HepG2 (cell line): Measurements from ENCODE around the gene P3H3. TPM values are rescaled to one million over a fixed set of nuclear protein-coding genes. Genes with fewer than 3 reads are reported as not detected.

Experiments used
- ATAC-seq: fragments of 200-7000 bp; cut with Tn5 transposase; 3 replicates; pipeline ENCODE4 v1.9.1; 2020; ENCODE audit warnings: mild to moderate bottlenecking, moderate library complexity
- BruUV-seq: library from RNA; stranded (reverse); fragments of 400-500 nt; replicated peaks from 2 replicates; lab custom pipeline; 2021; lab: Mats Ljungman, UMichigan
- CTCF ChIA-PET: fragments of 300-600 bp; formaldehyde crosslinking; extraction: SDS; loops from one replicate; lab custom pipeline; 2021; ENCODE audit warnings: low total read pairs, inconsistent platforms, low intra/inter-chr PET ratio; lab: Yijun Ruan, JAX
- POLR2A ChIA-PET: fragments of 350-600 bp; sonication (Branson Sonifier 250); formaldehyde crosslinking; loops from one replicate; lab custom pipeline; 2020; ENCODE audit warnings: antibody characterized with exemption, inconsistent platforms; lab: Yijun Ruan, JAX
- DNase-seq: peaks from one replicate; pipeline ENCODE4 v3.0.0-alpha.2; 2015; ENCODE audit warnings: low spot score
- FAIRE-seq: peaks from 3 replicates; lab custom pipeline; 2011; peaks lifted over from hg19 to GRCh38; lab: Jason Lieb, UNC
- H2AFZ ChIP-seq: one replicate; pipeline ENCODE4 v1.6.1; 2011; ENCODE audit warnings: low read length, inconsistent platforms
- H3K27ac ChIP-seq: fragments of 300-600 bp; 3 replicates; pipeline ENCODE4 v1.8.0; 2011; ENCODE audit warnings: mixed run types, mild to moderate bottlenecking, mixed read lengths, low read length, inconsistent platforms; ENCODE audit not compliant: insufficient read depth; ENCODE audit errors: extremely low read length
- H3K27me3 ChIP-seq, 2 experiments: fragments of 200-600 bp in 1 of 2; 2 replicates in 1 of 2; 3 replicates in 1 of 2; pipeline versions ENCODE4 v1.6.0 to v1.8.0; 2011; ENCODE audit warnings: low read length in 2 of 2, mild to moderate bottlenecking in 2 of 2, moderate library complexity in 2 of 2, inconsistent platforms in 1 of 2; ENCODE audit not compliant: insufficient read depth in 2 of 2, control insufficient read depth in 1 of 2
- H3K36me3 ChIP-seq, 2 experiments: fragments of 200-600 bp in 1 of 2; replicated peaks in 1 of 2; 2 replicates in 1 of 2; 3 replicates in 1 of 2; pipeline versions ENCODE4 v1.5.1 to v1.8.0; 2011; ENCODE audit warnings: low read length in 2 of 2, inconsistent platforms in 1 of 2; ENCODE audit not compliant: insufficient read depth in 2 of 2, control insufficient read depth in 1 of 2
- H3K4me1 ChIP-seq: 2 replicates; pipeline ENCODE4 v1.5.1; 2012; ENCODE audit warnings: low read length, inconsistent platforms; ENCODE audit not compliant: insufficient read depth
- H3K4me2 ChIP-seq: 2 replicates; pipeline ENCODE4 v1.6.0; 2011; ENCODE audit warnings: low read depth, low read length, inconsistent platforms
- H3K4me3 ChIP-seq, 3 experiments: fragments of 200-600 bp in 1 of 3; sonication (generic), shearing (Covaris generic) in 1 of 3; replicated peaks in 1 of 3; 2 replicates each; pipeline ENCODE4 v1.5.1; 2011 to 2016; ENCODE audit warnings: low read length in 3 of 3, inconsistent platforms in 2 of 3, low read depth in 2 of 3, mild to moderate bottlenecking in 2 of 3, control low read depth in 1 of 3, mixed read lengths in 1 of 3; ENCODE audit not compliant: insufficient read depth in 1 of 3
- H3K79me2 ChIP-seq: one replicate; pipeline ENCODE4 v1.6.1; 2011; ENCODE audit warnings: low read length, inconsistent platforms; ENCODE audit not compliant: insufficient read depth
- H3K9ac ChIP-seq: 2 replicates; pipeline ENCODE4 v1.6.0; 2011; ENCODE audit warnings: mild to moderate bottlenecking, low read depth, low read length, inconsistent platforms; ENCODE audit not compliant: insufficient read depth
- H3K9me3 ChIP-seq: 2 replicates; pipeline ENCODE4 v1.5.1; 2012; ENCODE audit warnings: mild to moderate bottlenecking, low read length
- H4K20me1 ChIP-seq: 2 replicates; pipeline ENCODE4 v1.6.0; 2011; ENCODE audit warnings: inconsistent platforms, mild to moderate bottlenecking, low read length, moderate library complexity; ENCODE audit not compliant: insufficient read depth
- CCAR2 ChIP-seq: fragments of 200-400 bp; formaldehyde crosslinking; optimal IDR thresholded peaks from 2 replicates; pipeline ENCODE3; 2018; ENCODE audit warnings: low read depth, mild to moderate bottlenecking, low read length, moderate library complexity
- DNMT1 ChIP-seq: sonication (generic); formaldehyde crosslinking; IDR thresholded peaks from 2 replicates; pipeline ENCODE4 v1.5.1; 2020; ENCODE audit warnings: mild to moderate bottlenecking, missing genetic modification reagents
- DZIP1 ChIP-seq: sonication (generic); formaldehyde crosslinking; IDR thresholded peaks from 2 replicates; pipeline ENCODE4 v1.5.0; 2020; ENCODE audit warnings: mild to moderate bottlenecking, missing genetic modification reagents
- ELF1 ChIP-seq: sonication (generic); formaldehyde crosslinking; IDR thresholded peaks from 2 replicates; pipeline ENCODE4 v1.4.0; 2020; ENCODE audit warnings: missing genetic modification reagents
- HNRNPUL1 ChIP-seq: fragments of 200-400 bp; formaldehyde crosslinking; IDR thresholded peaks from 2 replicates; pipeline ENCODE4 v1.6.1; 2017; ENCODE audit warnings: low read depth, mild to moderate bottlenecking, low read length, moderate library complexity
- HOXA3 ChIP-seq: sonication (generic); formaldehyde crosslinking; IDR thresholded peaks from 2 replicates; pipeline ENCODE4 v1.5.0; 2020; ENCODE audit warnings: missing genetic modification reagents
- NFE2L1 ChIP-seq: sonication (generic); formaldehyde crosslinking; IDR thresholded peaks from 2 replicates; pipeline ENCODE4 v1.4.0; 2020; ENCODE audit warnings: missing genetic modification reagents, mild to moderate bottlenecking, borderline replicate concordance
- NR2F6 ChIP-seq, 2 experiments: IDR thresholded peaks; 2 replicates each; pipeline ENCODE4 v1.6.1; 2016; ENCODE audit warnings: antibody characterized with exemption in 1 of 2, mild to moderate bottlenecking in 1 of 2
- NRL ChIP-seq: sonication (generic); formaldehyde crosslinking; IDR thresholded peaks from 2 replicates; pipeline ENCODE4 v1.5.0; 2020; ENCODE audit warnings: missing genetic modification reagents, mild to moderate bottlenecking, moderate library complexity, borderline replicate concordance
- POLR2G ChIP-seq: fragments of 200-400 bp; formaldehyde crosslinking; IDR thresholded peaks from 2 replicates; pipeline ENCODE4 v1.6.1; 2018; ENCODE audit warnings: mild to moderate bottlenecking, low read depth, low read length, moderate library complexity
- RFX5 ChIP-seq: IDR thresholded peaks from 2 replicates; pipeline ENCODE4 v1.6.1; 2011; ENCODE audit warnings: low read depth, low read length, improper control_type of control experiment
- TCF12 ChIP-seq, 2 experiments: fragments of 450-650 bp in 1 of 2; sonication (generic) in 1 of 2; formaldehyde crosslinking in 1 of 2; IDR thresholded peaks; 2 replicates each; pipeline versions ENCODE4 v1.6.1 to v1.8.0; 2017 to 2022; ENCODE audit warnings: antibody characterized with exemption in 1 of 2, mild to moderate bottlenecking in 1 of 2, missing genetic modification reagents in 1 of 2, moderate library complexity in 1 of 2
- ZBTB20 ChIP-seq: sonication (generic); formaldehyde crosslinking; IDR thresholded peaks from 2 replicates; pipeline ENCODE4 v1.8.1; 2023; ENCODE audit warnings: missing genetic modification reagents, low read depth, mild to moderate bottlenecking, borderline replicate concordance
- ZNF160 ChIP-seq: sonication (generic); formaldehyde crosslinking; IDR thresholded peaks from 2 replicates; pipeline ENCODE4 v1.8.0; 2022; ENCODE audit warnings: mild to moderate bottlenecking, inconsistent platforms, missing genetic modification reagents
- ZNF256 ChIP-seq: sonication (generic); formaldehyde crosslinking; conservative IDR thresholded peaks from 2 replicates; pipeline ENCODE4 v1.4.0; 2020; ENCODE audit warnings: missing genetic modification reagents
- ZNF761 ChIP-seq: sonication (generic); formaldehyde crosslinking; conservative IDR thresholded peaks from 2 replicates; pipeline ENCODE4 v1.4.0; 2020; ENCODE audit warnings: mild to moderate bottlenecking, missing genetic modification reagents
- WGBS: methylation state at CpG from one replicate; pipeline ENCODE4 v1.1.6; 2017; ENCODE audit warnings: low lambda C conversion rate; 5-methylcytosine and 5-hydroxymethylcytosine counted together
- in situ Hi-C: cut with HindIII; loops from 2 replicates; pipeline ENCODE4 v1.10.0; 2017; ENCODE audit warnings: low pct_unique_long_range_greater_than_20kb; ENCODE audit not compliant: extremely low pct_ligation_motif_present
- intact Hi-C: fragments of 100-400 bp; cut with micrococcal nuclease; formaldehyde crosslinking; loops from one replicate; pipeline ENCODE4 v1.10.0; 2022; ENCODE audit not compliant: unreplicated experiment
- polyA plus RNA-seq, 8 experiments: library from polyadenylated mRNA; depleted of rRNA in 3 of 8; stranded (reverse) in 7 of 8; unstranded in 1 of 8; fragments of >200 nt; fragmentation: Illumina TruSeq in 4 of 8; extraction: Trizol in 4 of 8; gene quantifications; 2 replicates each; pipeline versions ENCODE4 v1.2.1 to v1.2.3, GENCODE V29; 2011 to 2016; ENCODE audit warnings: low read depth in 4 of 8, missing spikeins in 1 of 8, mixed read lengths in 1 of 8; ENCODE audit not compliant: insufficient read depth in 1 of 8
- total RNA-seq, 5 experiments: library from RNA; depleted of rRNA; stranded (reverse); fragments of >200 nt; fragmentation: Illumina TruSeq; extraction: Trizol; gene quantifications; 2 replicates each; pipeline ENCODE4 v1.2.3, GENCODE V29; 2016; ENCODE audit warnings: low read depth in 1 of 5
- TF ChIP-seq, protein P1 (sequence below): sonication (generic); formaldehyde crosslinking; IDR thresholded peaks from 2 replicates; pipeline ENCODE4 v1.5.0; 2020; ENCODE audit warnings: mild to moderate bottlenecking, missing genetic modification reagents

Gene P3H3
- total and polyA plus RNA-seq, 2 of the 13 experiments (the other 11 are each of a cell fraction or from before 2014, with no cell fraction given) = 20.1 to 20.5 TPM

GRCh38 chr12:6824085-6824775, 4.0 kb upstream of the P3H3 start (continued):
- TF ChIP-seq ELF1 (CRISPR knock-in tag) (no peak), ZNF256 (no peak), ZBTB20 (no peak), DNMT1 (CRISPR knock-in tag) (0 out of 2 replicates have a peak, but pooled peaks have one; percentile 24), HOXA3 (0 out of 2 replicates have a peak, but pooled peaks have one; percentile 40), NFE2L1 (no peak), CCAR2 (no peak), HNRNPUL1 (no peak), ZNF160 (CRISPR knock-in tag) (no peak)

DNA sequence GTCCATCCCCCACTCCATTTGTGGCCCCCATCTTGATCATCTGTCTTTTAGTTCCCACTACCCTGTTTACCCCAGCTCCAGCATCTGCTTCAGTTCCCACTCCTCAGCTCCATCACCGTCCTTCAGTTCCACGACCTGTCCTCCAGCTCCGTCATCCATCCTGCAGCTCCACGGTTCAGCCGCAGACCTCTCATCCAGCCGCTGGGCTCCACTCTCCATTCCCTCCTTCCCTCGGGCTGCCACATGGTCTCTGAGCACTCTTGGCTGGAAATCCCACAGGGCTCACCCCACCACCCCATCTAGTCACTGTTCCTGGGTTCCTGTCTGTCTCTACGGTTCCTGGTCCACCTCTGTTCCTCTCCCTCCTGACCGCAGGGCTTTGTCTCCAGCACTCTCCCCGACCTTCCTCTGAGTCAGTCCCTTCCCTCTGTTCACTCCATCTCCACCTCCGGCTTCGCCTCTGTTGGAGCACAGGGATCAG, 3.3 kb upstream of the P3H3 start:
- no peak overlapping the region for H3K4me2 ChIP-seq
- no peak for DNase-seq
- BruUV-seq = no TSS peak
- H3K9me3 ChIP-seq = no peaks in the 10 kb centered on the region
- no peak for ATAC-seq
- H4K20me1 ChIP-seq = no peaks in the 10 kb centered on the region
- in situ Hi-C loops = loop anchor here (5.0 kb wide), 1 partner anchor 73 kb away; the partner anchor contains the start of gene MLF2
- no peak overlapping the region for H2AFZ ChIP-seq
- peaks cover 5 to 12% of the 10 kb centered on the region in 2 experiments; a peak in 4 of 5 replicates for H3K27me3 ChIP-seq
- intact Hi-C loops = loop anchor here (1.0 to 10.0 kb wide), 4 partner anchors 46 to 210 kb away; partner anchors contain the start of gene MLF2
- ChIA-PET POLR2A (interaction anchor here (1.2 kb wide), 1 partner anchor 72 kb away, joined by 6 read pairs; the partner anchor contains the start of gene MLF2), CTCF (interaction anchor here (0.8 to 2.6 kb wide), 7 partner anchors 67 to 207 kb away, joined by 3 to 34 read pairs (median 5); partner anchors contain the start of gene MLF2)
- WGBS = 62% methylated on average over 12 of the region's 12 CpGs
- no peak overlapping the region for H3K4me3 ChIP-seq
- H3K9ac ChIP-seq = no peak overlapping the region
- FAIRE-seq = no peak
- no peak overlapping the region for H3K27ac ChIP-seq
- H3K79me2 ChIP-seq = peaks cover 16% of the 10 kb centered on the region
- no peaks in the 10 kb centered on the region for H3K36me3 ChIP-seq
- peaks cover 33% of the 10 kb centered on the region for H3K4me1 ChIP-seq
- peak; percentile 54; the same call in 1 of the 2 replicates for TF ChIP-seq POLR2G
- TF ChIP-seq ZNF761 (CRISPR knock-in tag) = 0 out of 2 replicates have a peak, but pooled peaks have one; percentile 18
- TF ChIP-seq DZIP1 (CRISPR knock-in tag) = 0 out of 2 replicates have a peak, but pooled peaks have one; percentile 58
- TF ChIP-seq NRL (CRISPR knock-in tag) = 0 out of 2 replicates have a peak, but pooled peaks have one; percentile 23
- TF ChIP-seq TCF12 (IDR thresholded peaks at IDR 0.05) = no peak
- no peak for TF ChIP-seq TCF12 (CRISPR knock-in tag; IDR thresholded peaks at IDR 0.05)
- no peak for TF ChIP-seq NR2F6 (IDR thresholded peaks at IDR 0.05)
- TF ChIP-seq NR2F6 (CRISPR knock-in tag; IDR thresholded peaks at IDR 0.05) = no peak
- TF ChIP-seq RFX5 = no peak
- TF ChIP-seq, protein P1, sequence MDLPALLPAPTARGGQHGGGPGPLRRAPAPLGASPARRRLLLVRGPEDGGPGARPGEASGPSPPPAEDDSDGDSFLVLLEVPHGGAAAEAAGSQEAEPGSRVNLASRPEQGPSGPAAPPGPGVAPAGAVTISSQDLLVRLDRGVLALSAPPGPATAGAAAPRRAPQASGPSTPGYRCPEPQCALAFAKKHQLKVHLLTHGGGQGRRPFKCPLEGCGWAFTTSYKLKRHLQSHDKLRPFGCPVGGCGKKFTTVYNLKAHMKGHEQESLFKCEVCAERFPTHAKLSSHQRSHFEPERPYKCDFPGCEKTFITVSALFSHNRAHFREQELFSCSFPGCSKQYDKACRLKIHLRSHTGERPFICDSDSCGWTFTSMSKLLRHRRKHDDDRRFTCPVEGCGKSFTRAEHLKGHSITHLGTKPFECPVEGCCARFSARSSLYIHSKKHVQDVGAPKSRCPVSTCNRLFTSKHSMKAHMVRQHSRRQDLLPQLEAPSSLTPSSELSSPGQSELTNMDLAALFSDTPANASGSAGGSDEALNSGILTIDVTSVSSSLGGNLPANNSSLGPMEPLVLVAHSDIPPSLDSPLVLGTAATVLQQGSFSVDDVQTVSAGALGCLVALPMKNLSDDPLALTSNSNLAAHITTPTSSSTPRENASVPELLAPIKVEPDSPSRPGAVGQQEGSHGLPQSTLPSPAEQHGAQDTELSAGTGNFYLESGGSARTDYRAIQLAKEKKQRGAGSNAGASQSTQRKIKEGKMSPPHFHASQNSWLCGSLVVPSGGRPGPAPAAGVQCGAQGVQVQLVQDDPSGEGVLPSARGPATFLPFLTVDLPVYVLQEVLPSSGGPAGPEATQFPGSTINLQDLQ = no peak
